Activated naive CD8-positive, alpha-beta T cell treated with anti-CD3 and anti-CD28 coated beads for 36 hours (primary cell): Measurements from ENCODE around the gene MAMDC4. TPM values are rescaled to one million over a fixed set of nuclear protein-coding genes. Genes with fewer than 3 reads are reported as not detected.

Experiments
- DNase-seq: peaks from one replicate; pipeline ENCODE4 v3.0.0; 2021
- H3K27ac Mint-ChIP-seq: one replicate; pipeline ENCODE4 v1.8.0; 2022; ENCODE audit warnings: mild to moderate bottlenecking, moderate library complexity, mixed read lengths
- H3K27me3 Mint-ChIP-seq: one replicate; pipeline ENCODE4 v1.8.0; 2022; ENCODE audit warnings: mild to moderate bottlenecking, mixed read lengths
- H3K36me3 Mint-ChIP-seq: one replicate; pipeline ENCODE4 v1.8.0; 2021; ENCODE audit warnings: mild to moderate bottlenecking, mixed read lengths
- H3K4me1 Mint-ChIP-seq: one replicate; pipeline ENCODE4 v1.8.0; 2021; ENCODE audit warnings: mixed read lengths
- H3K4me3 Mint-ChIP-seq: one replicate; pipeline ENCODE4 v1.8.0; 2022; ENCODE audit warnings: mild to moderate bottlenecking, moderate library complexity, mixed read lengths
- H3K9me3 Mint-ChIP-seq: one replicate; pipeline ENCODE4 v1.8.0; 2022; ENCODE audit warnings: mixed read lengths
- total RNA-seq, 2 experiments: library from RNA; stranded (reverse); gene quantifications; one replicate each; pipeline ENCODE4 v1.2.3, GENCODE V29; 2021

The MAMDC4 gene
- total RNA-seq, 2 experiments from 2014 or later, result 10.9 to 12.6 TPM

DNA sequence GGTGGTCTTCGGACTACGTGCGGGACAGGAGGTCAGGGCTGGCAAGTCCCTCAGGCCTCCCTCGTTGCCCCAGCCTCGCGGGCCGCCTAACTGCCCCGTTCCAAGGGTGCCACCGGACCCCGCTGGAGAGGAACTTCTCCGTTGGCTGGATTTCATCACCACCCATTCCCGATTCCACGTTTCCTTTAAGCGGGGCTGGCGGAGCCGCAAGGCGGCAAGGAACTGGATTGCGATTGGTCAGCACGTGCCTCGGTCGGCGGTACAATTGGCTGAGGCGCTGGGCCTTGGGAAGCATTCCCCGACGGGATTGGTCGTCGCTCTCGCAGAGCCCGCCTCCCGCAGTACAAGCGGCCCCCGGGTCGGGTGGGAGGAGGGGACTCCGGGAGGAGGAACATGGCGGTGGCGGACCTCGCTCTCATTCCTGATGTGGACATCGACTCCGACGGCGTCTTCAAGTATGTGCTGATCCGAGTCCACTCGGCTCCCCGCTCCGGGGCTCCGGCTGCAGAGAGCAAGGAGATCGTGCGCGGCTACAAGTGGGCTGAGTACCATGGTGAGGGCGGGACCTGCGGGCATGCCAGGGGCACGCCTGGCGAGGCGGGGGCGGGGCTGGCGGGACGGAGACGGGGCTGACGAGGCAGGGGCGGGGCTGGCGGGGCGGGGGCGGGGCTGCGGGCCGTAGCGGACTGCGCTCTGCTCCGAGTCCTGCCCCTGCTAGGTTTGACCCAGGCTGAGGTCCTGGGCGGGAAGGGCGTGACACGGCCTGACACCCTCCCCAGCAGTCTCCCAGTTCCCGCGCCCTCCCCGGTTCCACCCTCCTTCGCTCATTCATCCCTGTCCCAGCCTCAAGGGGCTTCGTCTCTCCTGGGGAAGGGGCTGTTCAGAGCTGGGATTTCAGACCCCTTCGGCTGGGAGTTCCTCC, 2.8 kb upstream of the MAMDC4 start, which contains the start of gene PHPT1:
TSS of gene PHPT1 (plus strand) at position 372 of the 922 bp plus-strand sequence. CDS start at position 394, 22 bp downstream.
- Mint-ChIP-seq H3K4me3 (peak within 1 kb of the TSS; percentile 94), H3K27me3 (peaks cover 31% of the 10 kb centered on the region), H3K9me3 (no peaks in the 10 kb centered on the region), H3K4me1 (peaks cover 9% of the 10 kb centered on the region), H3K36me3 (peaks cover 7% of the 10 kb centered on the region), H3K27ac (peak within 1 kb of the TSS; percentile 93)
- peak; percentile 98 for DNase-seq

GRCh38 chr9:136849960-136850865, 1.9 kb upstream of the MAMDC4 start:
- Mint-ChIP-seq H3K27ac (peak overlapping the region; percentile 66), H3K36me3 (peaks cover 7% of the 10 kb centered on the region)
- no peak for DNase-seq

GRCh38 chr9:136850866-136851775, 1.0 kb upstream of the MAMDC4 start:
- Mint-ChIP-seq H3K27me3 (peaks cover 21% of the 10 kb centered on the region), H3K4me3 (no peak overlapping the region), H3K4me1 (peaks cover 9% of the 10 kb centered on the region), H3K27ac (no peak overlapping the region), H3K9me3 (no peaks in the 10 kb centered on the region), H3K36me3 (peaks cover 7% of the 10 kb centered on the region)
- no peak for DNase-seq

More at GRCh38 chr9:136849960-136850865, 1.9 kb upstream of the MAMDC4 start:
- no peaks in the 10 kb centered on the region for H3K9me3 Mint-ChIP-seq
- H3K4me1 Mint-ChIP-seq, result peaks cover 9% of the 10 kb centered on the region
- H3K4me3 Mint-ChIP-seq, result peak overlapping the region; percentile 94
- H3K27me3 Mint-ChIP-seq, result peaks cover 29% of the 10 kb centered on the region

- Mint-ChIP-seq H3K4me3 (no peak overlapping the region), H3K9me3 (no peaks in the 10 kb centered on the region), H3K27me3 (peaks cover 6% of the 10 kb centered on the region), H3K36me3 (peaks cover 7% of the 10 kb centered on the region), H3K27ac (no peak overlapping the region), H3K4me1 (peaks cover 6% of the 10 kb centered on the region)
- no peak for DNase-seq
Measured at GRCh38 chr9:136852664-136853595, 784 bp downstream of the MAMDC4 start.

- peaks cover 7% of the 10 kb centered on the region for H3K36me3 Mint-ChIP-seq
- H3K9me3 Mint-ChIP-seq, result no peaks in the 10 kb centered on the region
- no peak overlapping the region for H3K27ac Mint-ChIP-seq
- DNase-seq, result no peak
- peaks cover 4% of the 10 kb centered on the region for H3K27me3 Mint-ChIP-seq
- H3K4me3 Mint-ChIP-seq, result no peak overlapping the region
- peaks cover 5% of the 10 kb centered on the region for H3K4me1 Mint-ChIP-seq
Measured at GRCh38 chr9:136853596-136854112, 1.5 kb downstream of the MAMDC4 start.

DNA sequence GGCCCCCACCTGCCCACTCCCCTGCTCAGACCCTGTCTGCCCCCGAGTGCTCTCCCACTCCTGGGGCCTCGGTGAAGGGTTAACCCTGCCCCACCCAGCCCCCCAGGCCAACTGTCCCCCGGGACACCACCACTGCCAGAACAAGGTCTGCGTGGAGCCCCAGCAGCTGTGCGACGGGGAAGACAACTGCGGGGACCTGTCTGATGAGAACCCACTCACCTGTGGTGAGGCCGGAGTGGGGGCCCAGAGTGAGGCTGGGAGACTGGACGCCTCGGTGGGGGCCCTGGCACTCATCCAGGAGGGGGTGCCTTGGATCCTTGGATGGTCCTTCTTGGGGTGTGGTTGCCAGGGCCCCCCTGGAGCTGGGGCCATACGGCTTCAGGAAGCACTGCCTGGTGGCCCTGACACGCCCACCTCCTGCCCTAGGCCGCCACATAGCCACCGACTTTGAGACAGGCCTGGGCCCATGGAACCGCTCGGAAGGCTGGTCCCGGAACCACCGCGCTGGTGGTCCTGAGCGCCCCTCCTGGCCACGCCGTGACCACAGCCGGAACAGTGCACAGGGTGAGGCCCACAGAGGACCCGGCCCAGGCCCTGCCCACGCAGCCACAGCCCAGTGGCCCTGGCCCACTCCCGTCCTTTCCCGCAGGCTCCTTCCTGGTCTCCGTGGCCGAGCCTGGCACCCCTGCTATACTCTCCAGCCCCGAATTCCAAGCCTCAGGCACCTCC, 2.1 kb downstream of the MAMDC4 start:
- H3K27ac Mint-ChIP-seq, result no peak overlapping the region
- H3K36me3 Mint-ChIP-seq, result peaks cover 7% of the 10 kb centered on the region
- peaks cover 5% of the 10 kb centered on the region for H3K4me1 Mint-ChIP-seq
- no peak overlapping the region for H3K4me3 Mint-ChIP-seq
- DNase-seq, result no peak
- H3K27me3 Mint-ChIP-seq, result peaks cover under 1% of the 10 kb centered on the region
- no peaks in the 10 kb centered on the region for H3K9me3 Mint-ChIP-seq

DNA sequence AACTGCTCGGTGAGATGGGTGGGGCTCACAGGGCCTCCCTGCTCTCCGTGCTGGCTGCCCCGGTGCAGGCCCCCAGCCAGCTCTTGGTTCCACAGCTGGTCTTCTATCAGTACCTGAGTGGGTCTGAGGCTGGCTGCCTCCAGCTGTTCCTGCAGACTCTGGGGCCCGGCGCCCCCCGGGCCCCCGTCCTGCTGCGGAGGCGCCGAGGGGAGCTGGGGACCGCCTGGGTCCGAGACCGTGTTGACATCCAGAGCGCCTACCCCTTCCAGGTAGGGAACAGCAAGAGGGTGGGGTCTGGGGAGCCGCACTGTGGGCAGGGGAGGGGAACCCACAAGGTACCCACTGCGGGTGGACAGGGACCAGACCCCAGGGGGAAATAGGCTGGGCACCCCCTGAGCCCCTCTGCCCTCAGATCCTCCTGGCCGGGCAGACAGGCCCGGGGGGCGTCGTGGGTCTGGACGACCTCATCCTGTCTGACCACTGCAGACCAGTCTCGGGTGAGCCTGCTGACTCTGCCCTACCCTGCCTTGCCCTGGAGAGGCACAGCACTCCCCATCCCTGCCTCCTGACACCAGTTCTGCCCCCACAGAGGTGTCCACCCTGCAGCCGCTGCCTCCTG, 2.8 kb downstream of the MAMDC4 start:
- Mint-ChIP-seq H3K4me3 (no peak overlapping the region), H3K9me3 (no peaks in the 10 kb centered on the region), H3K27ac (no peak overlapping the region), H3K4me1 (peaks cover 2% of the 10 kb centered on the region), H3K27me3 (no peaks in the 10 kb centered on the region), H3K36me3 (peaks cover 7% of the 10 kb centered on the region)
- DNase-seq, result no peak

DNA sequence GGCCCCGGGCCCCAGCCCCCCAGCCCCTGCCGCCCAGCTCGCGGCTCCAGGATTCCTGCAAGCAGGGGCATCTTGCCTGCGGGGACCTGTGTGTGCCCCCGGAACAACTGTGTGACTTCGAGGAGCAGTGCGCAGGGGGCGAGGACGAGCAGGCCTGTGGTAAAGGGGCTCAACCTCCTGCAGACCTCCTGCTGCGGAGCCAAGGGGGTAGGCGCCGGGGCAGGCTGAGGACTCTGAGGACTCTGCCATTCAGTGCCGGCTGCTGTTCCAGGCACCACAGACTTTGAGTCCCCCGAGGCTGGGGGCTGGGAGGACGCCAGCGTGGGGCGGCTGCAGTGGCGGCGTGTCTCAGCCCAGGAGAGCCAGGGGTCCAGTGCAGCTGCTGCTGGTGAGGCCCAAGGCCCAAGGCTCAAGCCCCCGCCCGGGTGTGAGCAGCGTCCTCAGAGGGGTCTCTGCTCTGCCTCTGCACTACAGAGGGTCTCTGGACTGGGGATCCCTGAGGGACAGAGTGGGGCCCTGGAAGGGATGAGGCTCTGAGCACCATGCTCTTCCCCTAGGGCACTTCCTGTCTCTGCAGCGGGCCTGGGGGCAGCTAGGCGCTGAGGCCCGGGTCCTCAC, 3.4 kb downstream of the MAMDC4 start:
- H3K36me3 Mint-ChIP-seq, result peaks cover 2% of the 10 kb centered on the region
- no peaks in the 10 kb centered on the region for H3K9me3 Mint-ChIP-seq
- H3K27me3 Mint-ChIP-seq, result no peaks in the 10 kb centered on the region
- no peak for DNase-seq
- H3K4me1 Mint-ChIP-seq, result no peaks in the 10 kb centered on the region
- no peak overlapping the region for H3K4me3 Mint-ChIP-seq
- no peak overlapping the region for H3K27ac Mint-ChIP-seq

DNA sequence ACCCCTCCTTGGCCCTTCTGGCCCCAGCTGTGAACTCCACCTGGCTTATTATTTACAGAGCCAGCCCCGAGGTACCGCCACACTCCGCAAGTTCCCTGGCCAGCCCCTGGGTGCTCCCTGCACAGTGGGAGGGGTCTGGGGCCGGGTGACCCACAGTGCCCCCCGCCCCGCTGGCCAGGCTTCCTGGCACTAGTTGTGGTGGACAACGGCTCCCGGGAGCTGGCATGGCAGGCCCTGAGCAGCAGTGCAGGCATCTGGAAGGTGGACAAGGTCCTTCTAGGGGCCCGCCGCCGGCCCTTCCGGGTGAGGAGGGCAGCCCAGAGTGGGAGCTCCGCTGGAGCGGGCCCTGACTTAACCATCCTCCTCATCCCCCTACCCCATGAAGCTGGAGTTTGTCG, 3.9 kb downstream of the MAMDC4 start:
- DNase-seq, result no peak
- Mint-ChIP-seq H3K4me3 (no peak overlapping the region), H3K36me3 (no peaks in the 10 kb centered on the region), H3K9me3 (no peaks in the 10 kb centered on the region), H3K27me3 (no peaks in the 10 kb centered on the region), H3K27ac (no peak overlapping the region), H3K4me1 (no peaks in the 10 kb centered on the region)

DNA sequence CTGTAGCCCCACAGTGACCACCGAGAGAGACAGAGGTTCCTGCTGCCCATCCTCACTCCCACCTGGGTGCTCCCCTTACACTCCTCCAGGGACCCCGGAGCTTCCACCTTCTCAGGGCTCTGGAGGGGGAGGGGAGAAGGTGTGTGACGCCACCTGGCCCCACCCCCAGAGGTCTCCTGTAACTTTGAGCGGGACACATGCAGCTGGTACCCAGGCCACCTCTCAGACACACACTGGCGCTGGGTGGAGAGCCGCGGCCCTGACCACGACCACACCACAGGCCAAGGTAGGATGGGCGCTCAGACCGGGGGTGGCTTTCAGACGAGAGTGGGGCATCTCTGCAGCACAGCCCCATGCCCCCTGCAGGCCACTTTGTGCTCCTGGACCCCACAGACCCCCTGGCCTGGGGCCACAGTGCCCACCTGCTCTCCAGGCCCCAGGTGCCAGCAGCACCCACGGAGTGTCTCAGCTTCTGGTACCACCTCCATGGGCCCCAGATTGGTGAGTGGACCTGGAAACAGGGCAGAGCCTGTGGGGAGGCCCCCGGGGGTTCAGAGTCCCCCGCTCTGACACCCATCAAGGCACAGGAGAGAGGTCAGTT, 4.5 kb downstream of the MAMDC4 start:
- H3K27ac Mint-ChIP-seq, result no peak overlapping the region

DNA sequence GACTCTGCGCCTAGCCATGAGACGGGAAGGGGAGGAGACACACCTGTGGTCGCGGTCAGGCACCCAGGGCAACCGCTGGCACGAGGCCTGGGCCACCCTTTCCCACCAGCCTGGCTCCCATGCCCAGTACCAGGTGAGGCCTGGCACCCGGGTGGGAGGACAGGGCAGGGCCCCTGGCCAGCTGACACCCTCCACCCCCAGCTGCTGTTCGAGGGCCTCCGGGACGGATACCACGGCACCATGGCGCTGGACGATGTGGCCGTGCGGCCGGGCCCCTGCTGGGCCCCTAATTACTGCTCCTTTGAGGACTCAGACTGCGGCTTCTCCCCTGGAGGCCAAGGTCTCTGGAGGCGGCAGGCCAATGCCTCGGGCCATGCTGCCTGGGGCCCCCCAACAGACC, 5.0 kb downstream of the MAMDC4 start:
- DNase-seq, result no peak
- no peaks in the 10 kb centered on the region for H3K36me3 Mint-ChIP-seq

More for the DNA sequence above, 4.5 kb downstream of the MAMDC4 start:
- no peak for DNase-seq
- Mint-ChIP-seq H3K4me1 (no peaks in the 10 kb centered on the region), H3K9me3 (no peaks in the 10 kb centered on the region), H3K36me3 (no peaks in the 10 kb centered on the region), H3K27me3 (no peaks in the 10 kb centered on the region), H3K4me3 (no peak overlapping the region)

More for the DNA sequence above, 5.0 kb downstream of the MAMDC4 start:
- Mint-ChIP-seq H3K4me3 (no peak overlapping the region), H3K27ac (no peak overlapping the region), H3K9me3 (no peaks in the 10 kb centered on the region), H3K4me1 (no peaks in the 10 kb centered on the region), H3K27me3 (no peaks in the 10 kb centered on the region)
